GM12872 (cell line): ENCODE results near the gene OR4D11.

Experiments used
- CTCF ChIP-seq: IDR thresholded peaks from 3 replicates; pipeline ENCODE4 v1.5.1; 2011; ENCODE audit warnings: low read depth, mild to moderate bottlenecking, low read length, moderate library complexity; ENCODE audit not compliant: insufficient read depth

OR4D11 gene

DNA sequence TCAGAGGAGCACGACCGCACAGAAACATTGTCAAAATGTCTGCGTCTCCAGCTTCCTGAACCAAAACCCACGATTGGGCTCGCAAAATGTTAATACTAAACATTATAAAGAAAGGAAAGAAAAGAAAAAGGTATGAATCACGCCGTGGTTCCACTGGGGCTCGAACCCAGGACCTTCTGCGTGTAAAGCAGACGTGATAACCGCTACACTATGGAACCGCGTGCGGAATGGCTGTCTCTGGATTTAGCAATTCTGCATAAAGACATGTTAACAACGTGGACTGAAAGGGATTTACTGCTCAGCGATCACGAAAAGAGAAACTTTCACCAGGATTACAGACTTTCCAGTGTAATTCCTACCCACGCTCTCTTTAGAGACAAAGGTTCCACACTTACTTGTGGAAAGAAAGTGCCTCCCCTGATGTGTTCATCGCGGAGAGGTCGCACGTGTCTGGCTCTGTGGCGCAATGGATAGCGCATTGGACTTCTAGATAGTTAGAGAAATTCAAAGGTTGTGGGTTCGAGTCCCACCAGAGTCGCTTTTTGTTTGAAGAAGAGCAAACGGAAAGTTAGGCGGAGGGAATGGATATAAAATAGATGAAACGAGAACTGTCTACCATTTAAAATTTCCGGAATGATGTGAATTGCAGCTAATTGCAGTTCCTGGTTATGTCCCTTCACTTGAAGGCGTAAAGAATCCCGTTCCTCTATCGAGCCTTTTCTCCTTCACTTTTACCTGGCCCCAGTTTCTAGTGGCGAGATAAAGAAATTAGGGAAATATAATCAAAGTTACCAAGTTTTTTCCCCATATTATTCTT lies 47.7 kb downstream of the OR4D11 start:
- TF ChIP-seq CTCF = no peak

DNA sequence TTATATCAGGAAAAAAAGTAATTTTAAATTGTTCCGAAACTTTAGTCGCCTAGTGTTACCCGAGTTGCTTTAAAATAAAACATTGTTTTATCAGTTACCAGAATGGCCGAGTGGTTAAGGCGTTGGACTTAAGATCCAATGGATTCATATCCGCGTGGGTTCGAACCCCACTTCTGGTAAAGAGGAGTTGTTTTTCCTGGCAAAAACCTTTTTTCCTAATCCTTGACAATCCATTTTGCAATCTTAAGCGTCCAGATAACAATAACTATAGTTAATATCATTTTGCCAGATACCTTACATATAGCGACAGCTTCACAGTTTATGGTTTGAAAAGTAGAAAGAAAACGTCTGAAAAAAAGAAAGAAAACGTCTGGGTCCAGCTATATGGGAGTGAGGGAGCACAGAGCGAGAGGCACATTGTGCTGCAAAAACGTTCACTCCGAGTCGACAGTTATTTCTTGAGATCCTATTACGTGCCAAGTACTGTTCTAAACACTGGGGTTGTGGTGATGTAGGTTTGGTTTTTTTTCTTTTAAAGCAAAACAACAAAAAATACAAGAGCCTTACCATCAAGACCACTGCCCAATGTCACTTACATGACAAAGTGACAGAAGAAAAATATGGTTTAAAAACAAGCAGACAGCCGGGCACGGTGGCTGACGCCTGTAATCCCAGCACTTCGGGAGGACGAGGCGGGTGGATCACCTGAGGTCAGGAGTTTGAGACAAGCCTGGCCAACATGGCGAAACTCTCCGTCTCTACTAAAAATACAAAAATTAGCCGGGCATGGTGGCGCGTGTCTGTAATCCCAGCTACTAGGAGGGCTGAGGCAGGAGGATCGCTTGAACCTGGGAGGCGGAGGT lies 48.5 kb downstream of the OR4D11 start:
- no peak for TF ChIP-seq CTCF

GRCh38 chr11:59552844-59553243 lies 49.5 kb downstream of the OR4D11 start:
- TF ChIP-seq CTCF = no peak

- no peak for TF ChIP-seq CTCF
Measured at GRCh38 chr11:59553323-59553722, 49.9 kb downstream of the OR4D11 start.
